NT2/D1 (cell line): Measurements from ENCODE around the gene TSR3.

Source experiments
- SUZ12 ChIP-seq: IDR thresholded peaks from 2 replicates; pipeline ENCODE4 v1.6.1; 2011; ENCODE audit not compliant: insufficient read length, insufficient read depth; ENCODE audit errors: extremely low read depth
- ZNF274 ChIP-seq: IDR thresholded peaks from 2 replicates; pipeline ENCODE4 v1.6.1; 2011; ENCODE audit warnings: mild to moderate bottlenecking, low read depth, low read length

DNA sequence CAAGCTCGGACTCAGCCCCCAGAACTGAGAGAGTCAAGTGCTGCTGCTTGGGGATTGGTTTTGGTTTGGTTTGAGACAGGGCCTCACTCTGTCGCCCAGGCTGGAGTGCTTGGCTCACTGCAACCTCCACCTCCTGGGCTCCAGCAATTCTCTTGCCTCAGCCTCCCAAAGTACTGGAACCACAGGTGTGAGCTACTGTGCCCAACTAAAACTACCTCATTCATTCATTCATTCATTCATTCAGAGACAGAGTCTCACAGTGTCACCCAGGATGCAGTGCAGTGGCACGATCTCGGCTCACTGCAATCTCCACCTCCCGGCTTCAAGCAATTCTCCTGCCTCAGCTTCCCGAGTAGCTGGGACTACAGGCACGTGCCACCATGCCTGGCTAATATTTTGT, 38.1 kb upstream of the TSR3 start:
- no peak for TF ChIP-seq SUZ12
- no peak for TF ChIP-seq ZNF274
